GM12878 (cell line): ENCODE results near the gene NFATC1. TPM values are rescaled to one million over a fixed set of nuclear protein-coding genes. Genes with fewer than 3 reads are reported as not detected.

Experiments
- ATAC-seq: fragments of 200-7000 bp; cut with Tn5 transposase; 3 replicates; pipeline ENCODE4 v1.9.1; 2020; ENCODE audit warnings: mild to moderate bottlenecking, moderate library complexity
- BruUV-seq: library from RNA; stranded (reverse); fragments of 400-500 nt; replicated peaks from 2 replicates; lab custom pipeline; 2021; lab: Mats Ljungman, UMichigan
- CTCF ChIA-PET: fragments of 300-600 bp; sonication (Branson Sonifier 250); formaldehyde crosslinking; extraction: SDS; loops from one replicate; lab custom pipeline; 2021; ENCODE audit warnings: inconsistent platforms; lab: Yijun Ruan, JAX
- POLR2A ChIA-PET: fragments of 350-600 bp; formaldehyde crosslinking; extraction: SDS; loops from one replicate; lab custom pipeline; 2021; ENCODE audit warnings: inconsistent platforms; lab: Charles Lee
- RAD21 ChIA-PET: fragments of 300-600 bp; sonication (Branson Sonifier 250); formaldehyde crosslinking; loops from one replicate; lab custom pipeline; 2023; ENCODE audit warnings: antibody characterized with exemption; ENCODE audit not compliant: unreplicated experiment; lab: Charles Lee
- SMC1A ChIA-PET: fragments of 300-600 bp; sonication (Branson Sonifier 250); formaldehyde crosslinking; loops from one replicate; lab custom pipeline; 2023; ENCODE audit not compliant: unreplicated experiment, uncharacterized antibody; lab: Charles Lee
- DNase-seq: peaks from one replicate; pipeline ENCODE4 v3.0.0-alpha.2; 2011; ENCODE audit warnings: low read depth, low spot score
- FAIRE-seq: peaks from 3 replicates; lab custom pipeline; 2011; peaks lifted over from hg19 to GRCh38; lab: Jason Lieb, UNC
- H2AFZ ChIP-seq: 2 replicates; pipeline ENCODE4 v1.6.0; 2011; ENCODE audit warnings: low read depth, low read length, control low read depth; ENCODE audit not compliant: control insufficient read depth
- H3K27ac ChIP-seq: 2 replicates; pipeline ENCODE4 v1.5.1; 2011; ENCODE audit warnings: control low read depth; ENCODE audit not compliant: control insufficient read depth, insufficient read depth
- H3K27me3 ChIP-seq, 2 experiments: replicated peaks in 1 of 2; 2 replicates each; pipeline versions ENCODE4 v1.6.0 to v1.6.1; 2011; ENCODE audit warnings: low read length in 1 of 2; ENCODE audit not compliant: control insufficient read depth in 2 of 2, insufficient read depth in 2 of 2
- H3K36me3 ChIP-seq, 2 experiments: 2 replicates each; pipeline ENCODE4 v1.5.1; 2011; ENCODE audit warnings: low read length in 1 of 2; ENCODE audit not compliant: control insufficient read depth in 2 of 2, insufficient read depth in 2 of 2
- H3K4me1 ChIP-seq: 2 replicates; pipeline ENCODE4 v1.6.1; 2011; ENCODE audit warnings: mild to moderate bottlenecking, low read length, moderate library complexity, mixed read lengths; ENCODE audit not compliant: control insufficient read depth, insufficient read depth
- H3K4me2 ChIP-seq: 2 replicates; pipeline ENCODE4 v1.6.0; 2011; ENCODE audit warnings: control low read depth; ENCODE audit not compliant: control insufficient read depth, insufficient read depth
- H3K4me3 ChIP-seq: fragments of 200-600 bp; sonication (generic); 2 replicates; pipeline ENCODE4 v1.5.1; 2016
- H3K79me2 ChIP-seq: 2 replicates; pipeline ENCODE4 v1.6.0; 2011; ENCODE audit warnings: low read length; ENCODE audit not compliant: control insufficient read depth, insufficient read depth
- H3K9ac ChIP-seq: 2 replicates; pipeline ENCODE4 v1.8.0; 2011; ENCODE audit warnings: low read length, control low read depth, mixed read lengths; ENCODE audit not compliant: control insufficient read depth, insufficient read depth
- H3K9me3 ChIP-seq: replicated peaks from 3 replicates; pipeline ENCODE4 v1.5.1; 2011; ENCODE audit warnings: mild to moderate bottlenecking, low read length; ENCODE audit not compliant: control insufficient read depth, insufficient read depth
- H4K20me1 ChIP-seq: 2 replicates; pipeline ENCODE4 v1.6.0; 2011; ENCODE audit not compliant: control insufficient read depth, insufficient read depth
- CHD1 ChIP-seq: IDR thresholded peaks from 2 replicates; pipeline ENCODE4 v1.6.1; 2012; ENCODE audit warnings: low read depth, low read length, improper control_type of control experiment
- CHD2 ChIP-seq: IDR thresholded peaks from 2 replicates; pipeline ENCODE4 v1.6.1; 2011; ENCODE audit warnings: low read depth, low read length, improper control_type of control experiment, borderline replicate concordance
- CREB1 ChIP-seq: IDR thresholded peaks from 2 replicates; pipeline ENCODE4 v1.6.1; 2012; ENCODE audit warnings: low read depth, mild to moderate bottlenecking, inconsistent platforms
- CREM ChIP-seq: IDR thresholded peaks from 2 replicates; pipeline ENCODE4 v1.6.1; 2014; ENCODE audit warnings: antibody characterized with exemption, low read depth
- HDAC6 ChIP-seq: fragments of 200-600 bp; sonication (generic); IDR thresholded peaks from one replicate; pipeline ENCODE4 v1.8.0; 2017; ENCODE audit warnings: antibody characterized with exemption; ENCODE audit not compliant: unreplicated experiment
- JUND ChIP-seq: IDR thresholded peaks from 2 replicates; pipeline ENCODE4 v1.6.1; 2012; ENCODE audit warnings: low read depth, mild to moderate bottlenecking, low read length, improper control_type of control experiment, moderate library complexity
- POU2F2 ChIP-seq: IDR thresholded peaks from 3 replicates; pipeline ENCODE4 v1.6.1; 2011; ENCODE audit warnings: low read depth, mild to moderate bottlenecking, low read length, borderline replicate concordance
- RAD21 ChIP-seq: IDR thresholded peaks from 2 replicates; pipeline ENCODE4 v1.6.1; 2011; ENCODE audit warnings: mild to moderate bottlenecking, low read depth, low read length, moderate library complexity; ENCODE audit not compliant: insufficient read depth
- RB1 ChIP-seq: fragments of 450-650 bp; formaldehyde crosslinking; IDR thresholded peaks from 2 replicates; pipeline ENCODE4 v1.6.1; 2017; ENCODE audit warnings: mild to moderate bottlenecking, borderline replicate concordance
- RBBP5 ChIP-seq: fragments of 200-600 bp; sonication (generic); conservative IDR thresholded peaks from 2 replicates; pipeline ENCODE4 v1.6.1; 2016
- RCOR1 ChIP-seq: conservative IDR thresholded peaks from 2 replicates; pipeline ENCODE4 v1.6.1; 2012; ENCODE audit warnings: low read depth, low read length, improper control_type of control experiment
- REST ChIP-seq: IDR thresholded peaks from 2 replicates; pipeline ENCODE4 v1.6.1; 2012; ENCODE audit warnings: mild to moderate bottlenecking, low read depth, low read length
- SREBF1 ChIP-seq: IDR thresholded peaks from 2 replicates; pipeline ENCODE4 v1.6.1; 2012; ENCODE audit warnings: mild to moderate bottlenecking, low read length
- TAF1 ChIP-seq: IDR thresholded peaks from 2 replicates; pipeline ENCODE4 v1.6.1; 2011; ENCODE audit warnings: mild to moderate bottlenecking, low read depth, low read length, borderline replicate concordance
- WRNIP1 ChIP-seq: IDR thresholded peaks from 2 replicates; pipeline ENCODE4 v1.6.1; 2011; ENCODE audit warnings: low read depth, low read length, improper control_type of control experiment, borderline replicate concordance
- ZSCAN29 ChIP-seq: fragments of 450-650 bp; IDR thresholded peaks from 2 replicates; pipeline ENCODE4 v1.6.1; 2017; ENCODE audit warnings: mild to moderate bottlenecking, moderate library complexity
- WGBS: methylation state at CpG from one replicate; pipeline ENCODE4 v1.1.6; 2016; ENCODE audit warnings: low lambda C conversion rate; ENCODE audit not compliant: insufficient replicate concordance, insufficient coverage; ENCODE audit errors: missing lambda C conversion rate; 5-methylcytosine and 5-hydroxymethylcytosine counted together
- in situ Hi-C: fragments of 300-500 bp; cut with MboI; formaldehyde crosslinking; loops from 9 replicates; pipeline ENCODE4 v1.14.3; 2018; ENCODE audit warnings: mixed read lengths
- intact Hi-C: fragments of 100-400 bp; cut with micrococcal nuclease; formaldehyde crosslinking; loops from one replicate; pipeline ENCODE4 v1.14.2; 2022; ENCODE audit not compliant: unreplicated experiment
- polyA plus RNA-seq, 11 experiments: library from polyadenylated mRNA; depleted of rRNA in 4 of 11; unstranded in 6 of 11; stranded (reverse) in 5 of 11; fragments of >200 nt; fragmentation: Nextera tagmentation in 4 of 11; fragmentation: Illumina TruSeq in 1 of 11; extraction: Ambion mirVana in 4 of 11; extraction: Trizol in 1 of 11; gene quantifications; 1 replicate in 1 of 11; 2 replicates in 10 of 11; pipeline versions ENCODE4 v1.2.1 to v1.2.3, GENCODE V29; 2011 to 2016; ENCODE audit warnings: inconsistent platforms in 2 of 11, missing spikeins in 2 of 11, low read depth in 1 of 11
- total RNA-seq, 4 experiments: library from RNA; depleted of rRNA in 3 of 4; stranded (reverse); fragments of >200 nt in 3 of 4; fragmentation: Illumina TruSeq in 1 of 4; extraction: Trizol in 1 of 4; gene quantifications; 2 replicates each; pipeline versions ENCODE4 v1.2.1 to v1.2.3, GENCODE V29; 2013 to 2021
- TF ChIP-seq, protein P1 (sequence below): fragments of 450-650 bp; IDR thresholded peaks from 2 replicates; pipeline ENCODE4 v1.6.1; 2017; ENCODE audit warnings: mild to moderate bottlenecking

Gene NFATC1
- total and polyA plus RNA-seq, 10 of the 15 experiments (the other 5 are each of a cell fraction or from before 2014, with no cell fraction given), result 0.84 to 20.8 (median 5.1) TPM

- peak; percentile 75 for TF ChIP-seq TAF1
- TF ChIP-seq POU2F2, result peak; percentile 96
- TF ChIP-seq, protein P1, sequence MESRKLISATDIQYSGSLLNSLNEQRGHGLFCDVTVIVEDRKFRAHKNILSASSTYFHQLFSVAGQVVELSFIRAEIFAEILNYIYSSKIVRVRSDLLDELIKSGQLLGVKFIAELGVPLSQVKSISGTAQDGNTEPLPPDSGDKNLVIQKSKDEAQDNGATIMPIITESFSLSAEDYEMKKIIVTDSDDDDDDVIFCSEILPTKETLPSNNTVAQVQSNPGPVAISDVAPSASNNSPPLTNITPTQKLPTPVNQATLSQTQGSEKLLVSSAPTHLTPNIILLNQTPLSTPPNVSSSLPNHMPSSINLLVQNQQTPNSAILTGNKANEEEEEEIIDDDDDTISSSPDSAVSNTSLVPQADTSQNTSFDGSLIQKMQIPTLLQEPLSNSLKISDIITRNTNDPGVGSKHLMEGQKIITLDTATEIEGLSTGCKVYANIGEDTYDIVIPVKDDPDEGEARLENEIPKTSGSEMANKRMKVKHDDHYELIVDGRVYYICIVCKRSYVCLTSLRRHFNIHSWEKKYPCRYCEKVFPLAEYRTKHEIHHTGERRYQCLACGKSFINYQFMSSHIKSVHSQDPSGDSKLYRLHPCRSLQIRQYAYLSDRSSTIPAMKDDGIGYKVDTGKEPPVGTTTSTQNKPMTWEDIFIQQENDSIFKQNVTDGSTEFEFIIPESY, result no peak
- TF ChIP-seq CHD2, result no peak
- TF ChIP-seq, all 136 proteins: peak for 24
These were observed 65.0 kb downstream of the NFATC1 start (continued) for GRCh38 chr18:79460481-79461300.

DNA sequence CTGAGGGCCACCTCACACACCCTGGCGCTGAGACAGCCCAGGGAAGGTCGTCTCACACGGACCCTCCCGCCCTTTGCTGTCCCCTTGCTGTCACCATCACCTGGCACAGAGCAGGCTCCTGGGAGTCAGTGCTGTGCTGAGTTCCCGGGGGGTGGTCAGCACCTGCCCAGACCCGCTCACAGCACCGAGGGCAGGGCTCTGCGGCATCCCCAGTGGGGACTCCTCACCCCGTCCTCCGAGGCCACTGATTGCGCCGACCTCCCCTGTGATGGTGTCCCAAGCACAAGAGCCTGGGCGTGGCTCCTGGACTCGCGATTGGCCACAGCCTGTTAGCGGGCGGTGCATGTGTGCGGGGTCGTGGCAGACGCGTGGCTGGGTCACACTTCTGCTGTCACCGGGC lies 65.9 kb downstream of the NFATC1 start:
- intact Hi-C loops (loop anchor here (2.0 kb wide), 1 partner anchor 19 kb away; no protein-coding TSS in a partner anchor), in situ Hi-C loops (no loop called here)
- ChIA-PET POLR2A (interaction anchor here (0.7 kb wide), 1 partner anchor 85 kb away, joined by 3 read pairs; no protein-coding TSS in a partner anchor), CTCF (interaction anchor here (1.3 kb wide), 1 partner anchor 82 kb away, joined by 3 read pairs; no protein-coding TSS in a partner anchor), RAD21 (no interaction called here), SMC1A (no interaction called here)
- Histone ChIP-seq H3K9ac (no peak overlapping the region), H3K4me1 (peaks cover 40% of the 10 kb centered on the region), H3K79me2 (no peaks in the 10 kb centered on the region), H3K9me3 (no peaks in the 10 kb centered on the region), H3K4me2 (no peak overlapping the region), H3K36me3 (peaks cover 0 to 3% of the 10 kb centered on the region in 2 experiments; a peak in 2 of 4 replicates), H3K27me3 (no peaks in the 10 kb centered on the region), H2AFZ (no peak overlapping the region), H4K20me1 (no peaks in the 10 kb centered on the region), H3K4me3 (no peak overlapping the region), H3K27ac (no peak overlapping the region)
- ATAC-seq (no peak), DNase-seq (no peak), FAIRE-seq (no peak)
- no TSS peak for BruUV-seq
- WGBS, result 96% methylated on average over 12 of the region's 22 CpGs
- TF ChIP-seq SREBF1 (no peak), RBBP5 (no peak), CREM (no peak), CHD1 (no peak), CREB1 (no peak), RCOR1 (no peak), JUND (no peak), RB1 (no peak), RAD21 (no peak), WRNIP1 (no peak), REST (no peak), HDAC6 (no peak), ZSCAN29 (no peak)
